Common myeloid progenitor, CD34-positive (primary cell): ENCODE measurements around the gene SACM1L.

ENCODE experiments used
- CTCF ChIA-PET: fragments of 350-600 bp; sonication (Branson Sonifier 250); formaldehyde crosslinking; loops from one replicate; lab custom pipeline; 2021; ENCODE audit warnings: antibody characterized with exemption; lab: Charles Lee
- POLR2A ChIA-PET: fragments of 350-600 bp; sonication (Branson Sonifier 250); formaldehyde crosslinking; loops from one replicate; lab custom pipeline; 2021; ENCODE audit warnings: antibody characterized with exemption; lab: Charles Lee
- DNase-seq, 3 donors: peaks; one replicate each; pipeline versions ENCODE4 v3.0.0 to v3.0.0-alpha.2; 2013
- H3K27ac ChIP-seq, 2 experiments: 1 replicate in 1 of 2; 2 replicates in 1 of 2; pipeline ENCODE4 v1.7.0; 2013; ENCODE audit warnings: inconsistent platforms in 2 of 2, low read length in 2 of 2, mild to moderate bottlenecking in 2 of 2, low read depth in 1 of 2, moderate library complexity in 1 of 2; ENCODE audit not compliant: severe bottlenecking in 2 of 2, insufficient read depth in 1 of 2, poor library complexity in 1 of 2
- H3K27me3 ChIP-seq, 5 experiments: replicated peaks in 2 of 5; 1 replicate in 3 of 5; 2 replicates in 2 of 5; pipeline versions ENCODE4 v1.6.1 to v1.7.0; 2013; ENCODE audit warnings: low read length in 4 of 5, mild to moderate bottlenecking in 2 of 5, moderate library complexity in 2 of 5, inconsistent platforms in 1 of 5; ENCODE audit not compliant: insufficient read depth in 5 of 5, control insufficient read depth in 4 of 5
- H3K36me3 ChIP-seq, 4 experiments: 1 replicate in 2 of 4; 2 replicates in 2 of 4; pipeline versions ENCODE4 v1.6.1 to v1.7.0; 2013; ENCODE audit warnings: low read length in 3 of 4, control low read depth in 1 of 4, mild to moderate bottlenecking in 1 of 4; ENCODE audit not compliant: control insufficient read depth in 4 of 4, insufficient read depth in 4 of 4
- H3K4me1 ChIP-seq, 4 experiments: 1 replicate in 3 of 4; 2 replicates in 1 of 4; pipeline versions ENCODE4 v1.6.1 to v1.7.1; 2013; ENCODE audit warnings: low read length in 3 of 4, mild to moderate bottlenecking in 3 of 4, control low read depth in 1 of 4, inconsistent platforms in 1 of 4, moderate library complexity in 1 of 4; ENCODE audit not compliant: control insufficient read depth in 4 of 4, insufficient read depth in 4 of 4; ENCODE audit errors: control extremely low read depth in 1 of 4
- H3K4me3 ChIP-seq, 7 experiments: 1 replicate in 4 of 7; 2 replicates in 3 of 7; pipeline versions ENCODE4 v1.5.1 to v1.7.0; 2013; ENCODE audit warnings: mild to moderate bottlenecking in 7 of 7, low read length in 6 of 7, moderate library complexity in 6 of 7, inconsistent platforms in 2 of 7, low read depth in 2 of 7, control low read depth in 1 of 7; ENCODE audit not compliant: insufficient read depth in 4 of 7, control insufficient read depth in 1 of 7; ENCODE audit errors: extremely low read depth in 1 of 7
- H3K9me3 ChIP-seq, 5 experiments: 1 replicate in 4 of 5; 2 replicates in 1 of 5; pipeline versions ENCODE4 v1.6.1 to v1.7.1; 2013; ENCODE audit warnings: low read length in 4 of 5, mild to moderate bottlenecking in 2 of 5, inconsistent platforms in 1 of 5, low read depth in 1 of 5, moderate library complexity in 1 of 5; ENCODE audit not compliant: control insufficient read depth in 4 of 5, insufficient read depth in 2 of 5; ENCODE audit errors: control extremely low read depth in 1 of 5
- WGBS: methylation state at CpG from one replicate; pipeline ENCODE4 v1.1.5; 2013; ENCODE audit not compliant: insufficient coverage; 5-methylcytosine and 5-hydroxymethylcytosine counted together

Gene SACM1L

DNA sequence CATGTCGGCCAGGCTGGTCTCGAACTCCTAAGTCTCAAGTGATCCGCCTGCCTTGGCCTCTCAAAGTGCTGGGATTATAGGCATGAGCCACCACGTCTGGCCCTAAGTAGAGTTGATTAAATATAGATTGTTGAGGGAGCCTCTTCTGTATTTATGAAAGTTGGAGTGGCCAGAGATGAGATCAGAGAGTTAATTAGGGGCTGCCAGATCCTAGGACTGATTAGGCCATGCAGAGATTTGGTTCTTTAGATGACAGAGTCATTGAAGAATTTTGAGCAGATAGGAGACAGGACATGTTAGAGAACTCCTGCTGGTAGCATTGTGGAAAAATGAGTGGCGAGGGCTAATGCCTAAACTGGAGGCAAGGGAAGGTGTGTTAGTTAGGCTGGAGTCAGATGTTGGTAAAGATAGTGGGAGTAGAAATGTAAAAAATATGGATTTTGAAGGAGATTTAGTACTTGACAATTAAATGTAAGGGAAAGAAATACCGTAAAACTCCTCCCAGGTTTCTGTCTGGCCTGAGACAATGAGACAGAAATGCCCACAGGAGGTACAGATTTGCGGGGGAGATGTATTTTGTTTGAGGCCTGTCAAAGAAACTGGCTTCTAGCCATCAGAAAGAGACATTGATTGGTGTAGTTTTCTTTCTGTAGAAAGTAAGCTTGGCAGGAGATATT, 23.4 kb downstream of the SACM1L start:
- Histone ChIP-seq H3K4me3 (no peak overlapping the region), H3K27me3 (no peaks in the 10 kb centered on the region), H3K4me1 (peaks cover 0 to 3% (median 0%) of the 10 kb centered on the region in 4 experiments), H3K9me3 (no peaks in the 10 kb centered on the region), H3K27ac (no peak overlapping the region), H3K36me3 (peaks cover 26 to 78% (median 54%) of the 10 kb centered on the region in 4 experiments)
- 100% methylated on average over 6 of the region's 7 CpGs for WGBS
- CTCF ChIA-PET: no interaction called here
- POLR2A ChIA-PET: no interaction called here
- DNase-seq: no peak

DNA sequence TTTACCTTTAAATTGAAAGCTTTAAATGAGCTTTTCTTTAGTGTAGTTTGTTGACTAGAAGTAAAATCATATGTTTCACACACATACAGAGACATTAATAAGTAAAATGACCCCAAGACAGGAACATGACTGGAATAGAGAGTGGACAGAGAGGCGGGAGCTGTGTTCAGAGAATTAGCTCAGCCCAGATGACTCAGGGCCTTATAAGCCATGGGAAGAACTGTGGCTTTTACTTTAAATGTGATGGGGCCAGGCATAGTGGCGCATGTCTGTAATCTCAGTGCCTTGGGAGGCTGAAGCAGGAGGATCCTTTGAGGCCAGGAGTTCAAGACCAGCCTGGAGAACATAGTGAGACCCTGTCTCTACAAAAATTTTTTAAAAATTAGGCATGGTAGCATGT, 26.7 kb downstream of the SACM1L start:
- Histone ChIP-seq H3K4me3 (no peak overlapping the region), H3K27me3 (no peaks in the 10 kb centered on the region), H3K36me3 (peaks cover 13 to 68% (median 43%) of the 10 kb centered on the region in 4 experiments), H3K27ac (no peak overlapping the region), H3K9me3 (no peaks in the 10 kb centered on the region), H3K4me1 (peaks cover 0 to 3% (median 0%) of the 10 kb centered on the region in 4 experiments)
- POLR2A ChIA-PET: no interaction called here
- 100% methylated on average over 1 of the region's 2 CpGs for WGBS
- DNase-seq: no peak
- CTCF ChIA-PET: interaction anchor here (0.7 to 1.9 kb wide), 3 partner anchors 11 to 678 kb away, joined by 3 to 13 read pairs (median 5); no protein-coding TSS in a partner anchor

DNA sequence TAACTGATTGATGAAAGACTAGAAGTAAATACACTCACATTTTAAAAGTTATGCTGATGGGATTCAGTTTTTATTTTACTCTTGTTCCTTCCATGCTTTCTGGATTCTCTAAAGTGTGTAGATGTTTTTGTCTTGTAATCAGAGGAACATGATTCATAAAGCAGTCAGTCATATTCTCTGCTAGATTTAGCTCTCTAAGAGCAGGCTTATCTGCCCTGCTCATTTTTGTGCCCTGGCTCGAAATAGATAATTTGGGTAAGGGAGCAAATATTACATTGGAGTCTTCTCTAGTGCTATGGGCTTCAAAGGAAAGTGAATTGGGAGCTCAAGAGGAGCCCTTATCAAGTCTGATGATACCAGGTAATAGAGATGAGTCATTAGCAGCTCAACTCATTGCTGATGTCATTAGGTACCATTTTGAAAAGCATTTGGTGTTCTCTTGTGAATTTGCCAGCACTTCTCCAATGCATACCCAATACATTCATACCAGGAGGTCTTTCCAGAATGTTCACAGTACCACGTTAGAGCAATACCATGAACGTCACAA, 27.7 kb downstream of the SACM1L start:
- H3K4me1 ChIP-seq: peaks cover 0 to 2% (median 0%) of the 10 kb centered on the region in 4 experiments
- ChIA-PET CTCF (interaction anchor here (1.3 kb wide), 1 partner anchor 11 kb away, joined by 3 read pairs; no protein-coding TSS in a partner anchor), POLR2A (no interaction called here)
- peaks cover 11 to 62% (median 40%) of the 10 kb centered on the region in 4 experiments for H3K36me3 ChIP-seq
- H3K27me3 ChIP-seq: no peaks in the 10 kb centered on the region
- H3K9me3 ChIP-seq: no peaks in the 10 kb centered on the region
- DNase-seq: no peak
- no peak overlapping the region for H3K4me3 ChIP-seq
- WGBS: 87% methylated on average over 3 of the region's 3 CpGs
- no peak overlapping the region for H3K27ac ChIP-seq

DNA sequence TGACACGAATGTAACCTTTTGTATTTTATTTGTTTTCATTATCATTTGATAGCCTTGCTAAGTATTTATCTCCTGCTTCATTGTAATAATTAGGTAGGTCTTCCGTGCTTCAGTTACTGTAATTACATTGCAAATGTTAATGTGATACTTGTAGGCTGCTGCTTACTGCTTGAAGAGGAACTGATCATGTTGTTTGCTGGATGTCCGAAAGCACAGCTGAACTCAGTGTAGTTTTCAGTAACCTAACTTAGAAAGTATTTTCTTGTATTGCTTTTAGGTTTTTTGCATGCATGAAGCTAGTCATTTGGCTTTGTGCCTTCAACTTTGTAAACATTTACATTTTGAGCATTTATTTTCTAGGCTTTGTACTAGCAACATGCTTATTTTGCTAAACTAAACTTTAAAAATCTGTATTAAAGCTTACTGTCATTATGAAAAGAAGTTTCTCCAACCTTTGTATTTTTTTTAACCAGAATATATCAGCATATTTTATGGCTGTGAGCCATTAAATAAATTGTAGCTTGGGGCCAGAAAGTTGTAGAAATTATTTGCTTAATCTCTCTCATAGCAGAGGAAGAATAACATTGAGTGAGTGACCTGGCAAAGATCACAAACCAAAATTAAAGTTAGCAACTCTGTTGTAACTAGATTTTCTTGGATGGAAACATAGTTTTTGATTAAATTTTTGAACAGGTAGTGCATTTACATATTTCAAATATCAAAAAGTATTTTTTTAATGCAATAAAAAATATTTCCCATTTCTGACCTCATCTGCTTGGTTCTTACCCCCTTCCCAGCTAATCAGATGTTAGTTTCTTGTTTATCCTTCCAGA, 30.7 kb downstream of the SACM1L start:
- ChIA-PET CTCF (interaction anchor here (1.0 kb wide), 1 partner anchor 23 kb away, joined by 4 read pairs; no protein-coding TSS in a partner anchor), POLR2A (no interaction called here)
- peaks cover 8 to 68% (median 45%) of the 10 kb centered on the region in 4 experiments for H3K36me3 ChIP-seq
- no peaks in the 10 kb centered on the region for H3K9me3 ChIP-seq
- H3K27ac ChIP-seq: no peak overlapping the region
- H3K4me1 ChIP-seq: no peaks in the 10 kb centered on the region
- no peak for DNase-seq
- H3K27me3 ChIP-seq: no peaks in the 10 kb centered on the region
- WGBS: 96% methylated on average over 2 of the region's 3 CpGs
- no peak overlapping the region for H3K4me3 ChIP-seq

DNA sequence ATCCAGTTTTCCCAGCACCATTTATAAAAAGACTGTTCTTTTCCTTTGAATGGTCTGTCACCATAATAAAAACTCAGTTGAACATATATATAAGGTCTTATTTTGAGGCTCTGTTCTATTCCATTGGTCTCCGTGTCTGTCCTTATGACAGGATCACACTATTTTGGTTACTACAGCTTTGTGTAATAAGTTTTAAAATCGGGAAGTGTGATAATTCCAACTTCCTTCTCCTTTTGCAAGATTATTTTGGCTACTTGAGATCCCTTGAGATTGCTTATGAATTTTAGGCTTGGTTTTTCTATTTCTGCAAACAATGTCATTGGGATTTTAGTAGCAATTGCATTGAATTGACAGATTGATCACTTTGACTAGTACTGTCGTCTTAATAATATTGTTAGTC, 35.7 kb downstream of the SACM1L start:
- Histone ChIP-seq H3K9me3 (peaks cover 0 to 2% (median 0%) of the 10 kb centered on the region in 5 experiments), H3K4me1 (peaks cover 0 to 3% (median 2%) of the 10 kb centered on the region in 4 experiments), H3K36me3 (peaks cover 12 to 52% (median 34%) of the 10 kb centered on the region in 4 experiments), H3K27me3 (no peaks in the 10 kb centered on the region), H3K27ac (no peak overlapping the region), H3K4me3 (no peak overlapping the region)
- no peak for DNase-seq
- CTCF ChIA-PET: no interaction called here
- POLR2A ChIA-PET: no interaction called here
- no CpG with 5 or more reads among the region's 3 CpGs for WGBS

DNA sequence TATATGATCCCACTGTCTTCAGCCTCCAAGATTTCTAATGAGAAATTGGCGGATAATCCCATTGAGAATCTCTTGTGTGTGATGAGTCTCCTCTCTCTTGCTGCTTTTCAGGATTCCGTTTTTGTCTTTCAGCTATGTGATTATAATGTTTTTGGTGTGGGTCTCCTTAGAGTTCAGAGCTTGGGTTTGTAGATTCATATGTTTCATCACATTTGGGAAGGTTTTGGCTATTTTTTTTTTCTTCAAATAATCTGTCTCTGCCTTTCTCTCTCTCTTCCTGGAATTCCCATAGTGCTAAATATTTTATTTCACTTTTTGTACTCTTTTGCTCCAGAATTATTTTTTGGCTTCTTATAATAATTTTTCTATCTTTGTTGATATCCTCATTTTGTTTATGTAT, 40.4 kb downstream of the SACM1L start:
- Histone ChIP-seq H3K4me3 (no peak overlapping the region), H3K36me3 (peaks cover 29 to 64% (median 44%) of the 10 kb centered on the region in 4 experiments), H3K27me3 (no peaks in the 10 kb centered on the region), H3K27ac (no peak overlapping the region), H3K9me3 (peaks cover 0 to 2% (median 0%) of the 10 kb centered on the region in 5 experiments), H3K4me1 (peaks cover 0 to 3% (median 2%) of the 10 kb centered on the region in 4 experiments)
- ChIA-PET POLR2A (no interaction called here), CTCF (no interaction called here)
- no peak for DNase-seq
- no CpG with 5 or more reads among the region's 2 CpGs for WGBS
